GM04504 (cell line): ENCODE results near the gene TNS1.

Source experiments
- DNase-seq: peaks from one replicate; pipeline ENCODE4 v3.0.0-alpha.2; 2012; ENCODE audit warnings: low read depth

Gene TNS1

GRCh38 chr2:217929757-217930707 lies 72.8 kb downstream of the TNS1 start:
- DNase-seq: peak; percentile 69

- no peak for DNase-seq
Measured at GRCh38 chr2:217929272-217929671, 73.5 kb downstream of the TNS1 start.

- no peak for DNase-seq
Measured at GRCh38 chr2:217928324-217929181, 74.2 kb downstream of the TNS1 start.

- DNase-seq: no peak
Measured at GRCh38 chr2:217927601-217928323, 75.0 kb downstream of the TNS1 start.

- DNase-seq: no peak
Measured at GRCh38 chr2:217926801-217927200, 76.0 kb downstream of the TNS1 start.

- no peak for DNase-seq
Measured at GRCh38 chr2:217924346-217924901, 78.4 kb downstream of the TNS1 start.

- no peak for DNase-seq
Measured at GRCh38 chr2:217923007-217923686, 79.6 kb downstream of the TNS1 start.

- no peak for DNase-seq
Measured at GRCh38 chr2:217922101-217923006, 80.4 kb downstream of the TNS1 start.

- no peak for DNase-seq
Measured at GRCh38 chr2:217920879-217921603, 81.8 kb downstream of the TNS1 start.

- peak; percentile 63 for DNase-seq
Measured at GRCh38 chr2:217919781-217920351, 82.9 kb downstream of the TNS1 start.

- DNase-seq: no peak
Measured at GRCh38 chr2:217919204-217919603, 83.6 kb downstream of the TNS1 start.

- no peak for DNase-seq
Measured at GRCh38 chr2:217918308-217919024, 84.3 kb downstream of the TNS1 start.

GRCh38 chr2:217916504-217917254 lies 86.1 kb downstream of the TNS1 start:
- no peak for DNase-seq

- DNase-seq: no peak
Measured at GRCh38 chr2:217915706-217916105, 87.1 kb downstream of the TNS1 start.

GRCh38 chr2:217914878-217915277 lies 87.9 kb downstream of the TNS1 start:
- no peak for DNase-seq

GRCh38 chr2:217914078-217914477 lies 88.7 kb downstream of the TNS1 start:
- no peak for DNase-seq

GRCh38 chr2:217913436-217913835 lies 89.4 kb downstream of the TNS1 start:
- no peak for DNase-seq
